NCI-H748 (cell line): ENCODE measurements around the gene RAG1.
A peak's percentile ranks its signal among the peaks of the same experiment; 100 is the strongest.

Source experiments
- DNase-seq: peaks from one replicate; lab custom pipeline; 2025; ENCODE audit not compliant: unreplicated experiment; lab: John Stamatoyannopoulos, UW

RAG1 gene

GRCh38 chr11:36588099-36588498 lies 20.3 kb downstream of the RAG1 start:
- no peak for DNase-seq

- DNase-seq, result no peak
Measured at GRCh38 chr11:36590513-36590912, 22.7 kb downstream of the RAG1 start.

GRCh38 chr11:36591433-36591832 lies 23.6 kb downstream of the RAG1 start:
- no peak for DNase-seq

GRCh38 chr11:36594316-36594989 lies 26.6 kb downstream of the RAG1 start, which contains the start of gene IFTAP:
IFTAP (plus strand) TSS chr11:36594502; CDS start chr11:36610104, 15,602 bp downstream.
- DNase-seq, result peak; percentile 95

GRCh38 chr11:36596880-36597279 lies 29.1 kb downstream of the RAG1 start:
- DNase-seq, result no peak

- no peak for DNase-seq
Measured at GRCh38 chr11:36598051-36598450, 30.2 kb downstream of the RAG1 start, which contains the start of gene RAG2. RAG2 (minus strand) TSS chr11:36598236; CDS start chr11:36594168, 4,068 bp downstream.

- no peak for DNase-seq
Measured at GRCh38 chr11:36600180-36600579, 32.4 kb downstream of the RAG1 start.

- no peak for DNase-seq
Measured at GRCh38 chr11:36601155-36601554, 33.3 kb downstream of the RAG1 start.

- DNase-seq, result no peak
Measured at GRCh38 chr11:36602135-36602534, 34.3 kb downstream of the RAG1 start.

GRCh38 chr11:36605221-36606216 lies 37.7 kb downstream of the RAG1 start:
- no peak for DNase-seq

- DNase-seq, result no peak
Measured at GRCh38 chr11:36608491-36609199, 40.8 kb downstream of the RAG1 start.

GRCh38 chr11:36609383-36609782 lies 41.6 kb downstream of the RAG1 start:
- no peak for DNase-seq

- no peak for DNase-seq
Measured at GRCh38 chr11:36615826-36616225, 48.0 kb downstream of the RAG1 start.

GRCh38 chr11:36617543-36618362 lies 49.9 kb downstream of the RAG1 start:
- DNase-seq, result no peak

- DNase-seq, result no peak
Measured at GRCh38 chr11:36618363-36619047, 50.7 kb downstream of the RAG1 start.

GRCh38 chr11:36619502-36619901 lies 51.7 kb downstream of the RAG1 start:
- DNase-seq, result no peak

- no peak for DNase-seq
Measured at GRCh38 chr11:36620246-36620645, 52.4 kb downstream of the RAG1 start.

GRCh38 chr11:36622431-36623136 lies 54.8 kb downstream of the RAG1 start:
- DNase-seq, result peak; percentile 35

- DNase-seq, result no peak
Measured at GRCh38 chr11:36623494-36623893, 55.7 kb downstream of the RAG1 start.
